GM23338 (cell line): Measurements from ENCODE around the gene PSKH1. TPM values are rescaled to one million over a fixed set of nuclear protein-coding genes. Genes with fewer than 3 reads are reported as not detected.

Experiments used
- ATAC-seq: fragments of 200-7000 bp; cut with Tn5 transposase; 3 replicates; pipeline ENCODE4 v1.9.1; 2020
- DNase-seq: peaks from one replicate; pipeline ENCODE4 v3.0.0-alpha.2; 2015; ENCODE audit warnings: low spot score
- H2AFZ ChIP-seq: fragments of 200-600 bp; sonication (generic); 2 replicates; pipeline ENCODE4 v1.8.0; 2016; ENCODE audit warnings: antibody characterized with exemption, mild to moderate bottlenecking, moderate library complexity
- H3F3A ChIP-seq: fragments of 200-600 bp; sonication (generic); replicated peaks from 2 replicates; pipeline ENCODE4 v1.8.0; 2017; ENCODE audit warnings: antibody characterized with exemption, mixed run types, low read depth
- H3K27ac ChIP-seq: fragments of 200-600 bp; sonication (generic); 2 replicates; pipeline ENCODE4 v1.6.1; 2016; ENCODE audit warnings: low read depth
- H3K27me3 ChIP-seq: fragments of 200-600 bp; sonication (generic); 2 replicates; pipeline ENCODE4 v1.8.0; 2016; ENCODE audit warnings: mild to moderate bottlenecking, mixed run types, moderate library complexity; ENCODE audit not compliant: insufficient read depth
- H3K36me3 ChIP-seq: fragments of 200-600 bp; sonication (generic); 2 replicates; pipeline ENCODE4 v1.8.0; 2016; ENCODE audit warnings: mild to moderate bottlenecking; ENCODE audit not compliant: insufficient read depth
- H3K4me1 ChIP-seq: fragments of 200-600 bp; sonication (generic); 2 replicates; pipeline ENCODE4 v1.8.0; 2016; ENCODE audit warnings: mild to moderate bottlenecking, moderate library complexity; ENCODE audit not compliant: insufficient read depth
- H3K4me2 ChIP-seq: fragments of 200-600 bp; sonication (generic); 2 replicates; pipeline ENCODE4 v1.7.1; 2017; ENCODE audit warnings: mixed run types
- H3K4me3 ChIP-seq: fragments of 200-600 bp; sonication (generic); 2 replicates; pipeline ENCODE4 v1.6.1; 2016; ENCODE audit warnings: mixed run types
- H3K79me2 ChIP-seq: fragments of 200-600 bp; sonication (generic); replicated peaks from 2 replicates; pipeline ENCODE4 v1.8.0; 2017; ENCODE audit warnings: mild to moderate bottlenecking; ENCODE audit not compliant: insufficient read depth
- H3K9me2 ChIP-seq: fragments of 200-600 bp; sonication (generic); 2 replicates; pipeline ENCODE4 v1.8.0; 2017; ENCODE audit not compliant: insufficient read depth
- H4K20me1 ChIP-seq: fragments of 200-600 bp; sonication (generic); replicated peaks from 2 replicates; pipeline ENCODE4 v1.8.0; 2017; ENCODE audit warnings: mild to moderate bottlenecking; ENCODE audit not compliant: insufficient read depth
- H3K27ac Mint-ChIP-seq: 2 replicates; pipeline ENCODE4 v1.8.0; 2020; ENCODE audit warnings: inconsistent platforms, mild to moderate bottlenecking, moderate library complexity, mixed read lengths
- H3K27me3 Mint-ChIP-seq: 3 replicates; pipeline ENCODE4 v1.8.0; 2022; ENCODE audit warnings: low read depth, mild to moderate bottlenecking, moderate library complexity, mixed read lengths, inconsistent platforms; ENCODE audit not compliant: insufficient read depth, poor library complexity
- H3K36me3 Mint-ChIP-seq: 3 replicates; pipeline ENCODE4 v1.8.0; 2021; ENCODE audit warnings: low read depth, mild to moderate bottlenecking, inconsistent platforms, moderate library complexity, mixed read lengths
- H3K4me1 Mint-ChIP-seq: 3 replicates; pipeline ENCODE4 v1.8.0; 2020; ENCODE audit warnings: mild to moderate bottlenecking, inconsistent platforms, mixed read lengths
- H3K4me3 Mint-ChIP-seq: 3 replicates; pipeline ENCODE4 v1.8.0; 2021; ENCODE audit warnings: moderate library complexity, mild to moderate bottlenecking, inconsistent platforms, mixed read lengths
- H3K9me3 Mint-ChIP-seq: 3 replicates; pipeline ENCODE4 v1.8.0; 2020; ENCODE audit warnings: moderate library complexity, mild to moderate bottlenecking, inconsistent platforms, mixed read lengths
- ETS1 ChIP-seq: IDR thresholded peaks from 2 replicates; pipeline ENCODE4 v1.6.1; 2016; ENCODE audit warnings: antibody characterized with exemption
- ZNF114 ChIP-seq: fragments of 250-450 bp; sonication (Bioruptor Pico); IDR thresholded peaks from 2 replicates; pipeline ENCODE4 v1.5.0; 2020; ENCODE audit warnings: mild to moderate bottlenecking, moderate library complexity
- ZNF331 ChIP-seq: fragments of 250-450 bp; sonication (Bioruptor Pico); IDR thresholded peaks from 2 replicates; pipeline ENCODE4 v1.5.0; 2020; ENCODE audit warnings: low read depth, mild to moderate bottlenecking, moderate library complexity
- polyA plus RNA-seq: library from polyadenylated mRNA; unstranded; fragments of >200 nt; fragmentation: Nextera tagmentation; extraction: Ambion mirVana; gene quantifications from 2 replicates; pipeline ENCODE4 v1.2.1, GENCODE V29; 2016
- total RNA-seq: library from RNA; depleted of rRNA; stranded (reverse); fragments of >200 nt; shearing (Covaris generic); gene quantifications from 2 replicates; pipeline ENCODE4 v1.2.3, GENCODE V29; 2014
- TF ChIP-seq, protein P1 (sequence below): fragments of 250-450 bp; sonication (Bioruptor Pico); IDR thresholded peaks from 2 replicates; pipeline ENCODE4 v1.5.0; 2020; ENCODE audit warnings: mild to moderate bottlenecking, moderate library complexity

Gene PSKH1
- total and polyA plus RNA-seq, 2 experiments from 2014 or later, result 14.3 to 23.9 TPM

- no peak overlapping the region for H2AFZ ChIP-seq
- H3K4me3 ChIP-seq, result no peak overlapping the region
- H3F3A ChIP-seq, result peaks cover 5% of the 10 kb centered on the region; the same call in 1 of the 2 replicates
- H3K27ac ChIP-seq, result no peak overlapping the region
- no peak overlapping the region for H3K4me3 Mint-ChIP-seq
- H3K4me1 Mint-ChIP-seq, result peaks cover 36% of the 10 kb centered on the region
- H3K27ac Mint-ChIP-seq, result no peak overlapping the region
- DNase-seq, result no peak
- H3K4me1 ChIP-seq, result peaks cover 18% of the 10 kb centered on the region
- H3K27me3 ChIP-seq, result no peaks in the 10 kb centered on the region
- peaks cover 42% of the 10 kb centered on the region for H3K36me3 Mint-ChIP-seq
- peaks cover 3% of the 10 kb centered on the region for H3K27me3 Mint-ChIP-seq
- H3K4me2 ChIP-seq, result no peak overlapping the region
- no peaks in the 10 kb centered on the region for H3K9me3 Mint-ChIP-seq
- H3K36me3 ChIP-seq, result peaks cover 9% of the 10 kb centered on the region
- peaks cover 54% of the 10 kb centered on the region for H4K20me1 ChIP-seq
- ATAC-seq, result no peak
- H3K9me2 ChIP-seq, result no peaks in the 10 kb centered on the region
- TF ChIP-seq, protein P1, sequence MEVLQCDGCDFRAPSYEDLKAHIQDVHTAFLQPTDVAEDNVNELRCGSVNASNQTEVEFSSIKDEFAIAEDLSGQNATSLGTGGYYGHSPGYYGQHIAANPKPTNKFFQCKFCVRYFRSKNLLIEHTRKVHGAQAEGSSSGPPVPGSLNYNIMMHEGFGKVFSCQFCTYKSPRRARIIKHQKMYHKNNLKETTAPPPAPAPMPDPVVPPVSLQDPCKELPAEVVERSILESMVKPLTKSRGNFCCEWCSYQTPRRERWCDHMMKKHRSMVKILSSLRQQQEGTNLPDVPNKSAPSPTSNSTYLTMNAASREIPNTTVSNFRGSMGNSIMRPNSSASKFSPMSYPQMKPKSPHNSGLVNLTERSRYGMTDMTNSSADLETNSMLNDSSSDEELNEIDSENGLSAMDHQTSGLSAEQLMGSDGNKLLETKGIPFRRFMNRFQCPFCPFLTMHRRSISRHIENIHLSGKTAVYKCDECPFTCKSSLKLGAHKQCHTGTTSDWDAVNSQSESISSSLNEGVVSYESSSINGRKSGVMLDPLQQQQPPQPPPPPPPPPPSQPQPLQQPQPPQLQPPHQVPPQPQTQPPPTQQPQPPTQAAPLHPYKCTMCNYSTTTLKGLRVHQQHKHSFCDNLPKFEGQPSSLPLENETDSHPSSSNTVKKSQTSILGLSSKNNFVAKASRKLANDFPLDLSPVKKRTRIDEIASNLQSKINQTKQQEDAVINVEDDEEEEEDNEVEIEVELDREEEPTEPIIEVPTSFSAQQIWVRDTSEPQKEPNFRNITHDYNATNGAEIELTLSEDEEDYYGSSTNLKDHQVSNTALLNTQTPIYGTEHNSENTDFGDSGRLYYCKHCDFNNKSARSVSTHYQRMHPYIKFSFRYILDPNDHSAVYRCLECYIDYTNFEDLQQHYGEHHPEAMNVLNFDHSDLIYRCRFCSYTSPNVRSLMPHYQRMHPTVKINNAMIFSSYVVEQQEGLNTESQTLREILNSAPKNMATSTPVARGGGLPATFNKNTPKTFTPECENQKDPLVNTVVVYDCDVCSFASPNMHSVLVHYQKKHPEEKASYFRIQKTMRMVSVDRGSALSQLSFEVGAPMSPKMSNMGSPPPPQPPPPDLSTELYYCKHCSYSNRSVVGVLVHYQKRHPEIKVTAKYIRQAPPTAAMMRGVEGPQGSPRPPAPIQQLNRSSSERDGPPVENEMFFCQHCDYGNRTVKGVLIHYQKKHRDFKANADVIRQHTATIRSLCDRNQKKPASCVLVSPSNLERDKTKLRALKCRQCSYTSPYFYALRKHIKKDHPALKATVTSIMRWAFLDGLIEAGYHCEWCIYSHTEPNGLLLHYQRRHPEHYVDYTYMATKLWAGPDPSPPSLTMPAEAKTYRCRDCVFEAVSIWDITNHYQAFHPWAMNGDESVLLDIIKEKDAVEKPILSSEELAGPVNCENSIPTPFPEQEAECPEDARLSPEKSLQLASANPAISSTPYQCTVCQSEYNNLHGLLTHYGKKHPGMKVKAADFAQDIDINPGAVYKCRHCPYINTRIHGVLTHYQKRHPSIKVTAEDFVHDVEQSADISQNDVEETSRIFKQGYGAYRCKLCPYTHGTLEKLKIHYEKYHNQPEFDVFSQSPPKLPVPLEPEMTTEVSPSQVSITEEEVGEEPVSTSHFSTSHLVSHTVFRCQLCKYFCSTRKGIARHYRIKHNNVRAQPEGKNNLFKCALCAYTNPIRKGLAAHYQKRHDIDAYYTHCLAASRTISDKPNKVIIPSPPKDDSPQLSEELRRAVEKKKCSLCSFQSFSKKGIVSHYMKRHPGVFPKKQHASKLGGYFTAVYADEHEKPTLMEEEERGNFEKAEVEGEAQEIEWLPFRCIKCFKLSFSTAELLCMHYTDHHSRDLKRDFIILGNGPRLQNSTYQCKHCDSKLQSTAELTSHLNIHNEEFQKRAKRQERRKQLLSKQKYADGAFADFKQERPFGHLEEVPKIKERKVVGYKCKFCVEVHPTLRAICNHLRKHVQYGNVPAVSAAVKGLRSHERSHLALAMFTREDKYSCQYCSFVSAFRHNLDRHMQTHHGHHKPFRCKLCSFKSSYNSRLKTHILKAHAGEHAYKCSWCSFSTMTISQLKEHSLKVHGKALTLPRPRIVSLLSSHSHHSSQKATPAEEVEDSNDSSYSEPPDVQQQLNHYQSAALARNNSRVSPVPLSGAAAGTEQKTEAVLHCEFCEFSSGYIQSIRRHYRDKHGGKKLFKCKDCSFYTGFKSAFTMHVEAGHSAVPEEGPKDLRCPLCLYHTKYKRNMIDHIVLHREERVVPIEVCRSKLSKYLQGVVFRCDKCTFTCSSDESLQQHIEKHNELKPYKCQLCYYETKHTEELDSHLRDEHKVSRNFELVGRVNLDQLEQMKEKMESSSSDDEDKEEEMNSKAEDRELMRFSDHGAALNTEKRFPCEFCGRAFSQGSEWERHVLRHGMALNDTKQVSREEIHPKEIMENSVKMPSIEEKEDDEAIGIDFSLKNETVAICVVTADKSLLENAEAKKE (CRISPR knock-in tag), result no peak
- TF ChIP-seq ZNF331, result no peak
- peaks cover 89% of the 10 kb centered on the region for H3K79me2 ChIP-seq
These were observed 32.3 kb upstream of the PSKH1 start for GRCh38 chr16:67860589-67861398.

- peaks cover 52% of the 10 kb centered on the region for H3K36me3 Mint-ChIP-seq
- no peak overlapping the region for H3K4me3 Mint-ChIP-seq
- Histone ChIP-seq H3K27me3 (no peaks in the 10 kb centered on the region), H3K9me2 (no peaks in the 10 kb centered on the region), H4K20me1 (peaks cover 53% of the 10 kb centered on the region), H3K79me2 (peaks cover 86% of the 10 kb centered on the region), H3K27ac (no peak overlapping the region), H3K4me1 (peaks cover 12% of the 10 kb centered on the region), H3K4me2 (no peak overlapping the region), H3F3A (peaks cover 5% of the 10 kb centered on the region; the same call in 1 of the 2 replicates), H2AFZ (no peak overlapping the region), H3K4me3 (no peak overlapping the region), H3K36me3 (peaks cover 18% of the 10 kb centered on the region)
- H3K4me1 Mint-ChIP-seq, result peaks cover 30% of the 10 kb centered on the region
- ATAC-seq, result no peak
- H3K27me3 Mint-ChIP-seq, result peaks cover 3% of the 10 kb centered on the region
- H3K27ac Mint-ChIP-seq, result no peak overlapping the region
- no peaks in the 10 kb centered on the region for H3K9me3 Mint-ChIP-seq
- DNase-seq, result no peak
- no peak for TF ChIP-seq ETS1
- no peak for TF ChIP-seq ZNF114 (CRISPR knock-in tag)
These were observed 31.2 kb upstream of the PSKH1 start for GRCh38 chr16:67861877-67862276.
